T-helper 1 cell (primary cell): ENCODE data around the gene LRFN4.

Experiments used
- DNase-seq, 5 donors: peaks; one replicate each; pipeline ENCODE4 v3.0.0-alpha.2; 2012 to 2020

Gene LRFN4

DNA sequence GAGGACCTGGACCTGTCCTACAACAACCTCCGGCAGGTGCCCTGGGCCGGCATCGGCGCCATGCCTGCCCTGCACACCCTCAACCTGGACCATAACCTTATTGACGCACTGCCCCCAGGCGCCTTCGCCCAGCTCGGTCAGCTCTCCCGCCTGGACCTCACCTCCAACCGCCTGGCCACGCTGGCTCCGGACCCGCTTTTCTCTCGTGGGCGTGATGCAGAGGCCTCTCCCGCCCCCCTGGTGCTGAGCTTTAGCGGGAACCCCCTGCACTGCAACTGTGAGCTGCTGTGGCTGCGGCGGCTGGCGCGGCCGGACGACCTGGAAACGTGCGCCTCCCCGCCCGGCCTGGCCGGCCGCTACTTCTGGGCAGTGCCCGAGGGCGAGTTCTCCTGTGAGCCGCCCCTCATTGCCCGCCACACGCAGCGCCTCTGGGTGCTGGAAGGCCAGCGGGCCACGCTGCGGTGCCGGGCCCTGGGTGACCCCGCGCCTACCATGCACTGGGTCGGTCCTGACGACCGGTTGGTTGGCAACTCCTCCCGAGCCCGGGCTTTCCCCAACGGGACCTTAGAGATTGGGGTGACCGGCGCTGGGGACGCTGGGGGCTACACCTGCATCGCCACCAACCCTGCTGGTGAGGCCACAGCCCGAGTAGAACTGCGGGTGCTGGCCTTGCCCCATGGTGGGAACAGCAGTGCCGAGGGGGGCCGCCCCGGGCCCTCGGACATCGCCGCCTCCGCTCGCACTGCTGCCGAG, 1.5 kb downstream of the LRFN4 start:
- no peak for DNase-seq

- no peak for DNase-seq
These were observed 2.2 kb downstream of the LRFN4 start for GRCh38 chr11:66858939-66859685.

- no peak for DNase-seq
These were observed 3.0 kb downstream of the LRFN4 start for GRCh38 chr11:66859686-66860448.

DNA sequence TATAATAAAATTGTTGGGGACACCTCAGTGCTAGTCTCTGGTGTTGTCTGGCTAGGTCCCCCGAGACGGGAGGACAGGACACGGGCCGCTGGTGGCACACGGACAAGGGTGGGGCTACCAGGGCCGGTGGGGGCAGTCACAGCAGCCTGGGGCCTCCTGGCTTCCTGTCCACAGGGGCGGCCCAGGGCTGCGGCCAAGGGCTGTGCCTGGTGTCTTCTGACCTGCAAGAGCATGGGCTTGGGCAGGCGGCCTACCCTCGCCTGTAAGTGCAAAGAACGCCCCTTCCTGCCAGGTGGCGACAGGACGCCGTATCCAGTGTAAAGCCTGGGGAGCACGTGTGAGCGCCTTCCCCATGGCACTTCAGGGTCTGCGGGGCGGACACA, 3.6 kb downstream of the LRFN4 start:
- DNase-seq = no peak

DNA sequence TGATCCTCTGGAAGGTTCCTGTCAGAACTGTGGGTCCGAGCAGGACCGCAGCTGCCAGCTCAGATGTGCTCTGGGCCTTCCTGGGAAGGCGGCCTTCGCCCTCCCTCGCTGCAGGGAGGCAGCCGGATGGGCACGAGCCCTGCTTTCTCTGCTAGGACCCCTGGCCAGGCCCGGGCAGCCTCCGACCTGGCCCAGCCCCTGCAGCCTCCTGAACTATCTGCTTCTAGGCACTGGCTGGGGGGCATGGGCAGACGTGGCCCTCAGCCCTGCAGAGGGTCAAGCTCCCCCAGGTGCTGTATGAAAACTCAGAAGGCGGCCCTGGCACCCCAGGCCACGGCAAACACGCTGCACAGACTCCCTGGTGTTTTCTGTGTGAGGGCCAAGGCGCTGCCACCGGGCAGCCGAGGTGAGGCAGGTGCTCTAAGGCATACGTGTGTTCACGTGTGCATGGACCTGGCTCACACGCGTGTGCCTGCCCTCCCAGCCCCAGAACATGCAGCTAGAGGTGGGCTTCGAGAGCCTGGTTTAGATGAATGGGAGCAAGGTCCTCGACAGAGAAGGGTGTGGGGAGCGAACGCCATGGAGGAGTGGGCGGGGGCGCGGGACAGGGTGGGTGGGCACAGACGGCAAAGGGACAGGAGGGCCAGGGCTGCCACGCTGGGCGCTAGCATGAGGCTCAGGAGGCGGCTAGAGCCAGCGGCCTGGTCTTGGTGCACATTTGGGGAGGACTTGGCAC, 4.3 kb downstream of the LRFN4 start:
- no peak for DNase-seq

DNA sequence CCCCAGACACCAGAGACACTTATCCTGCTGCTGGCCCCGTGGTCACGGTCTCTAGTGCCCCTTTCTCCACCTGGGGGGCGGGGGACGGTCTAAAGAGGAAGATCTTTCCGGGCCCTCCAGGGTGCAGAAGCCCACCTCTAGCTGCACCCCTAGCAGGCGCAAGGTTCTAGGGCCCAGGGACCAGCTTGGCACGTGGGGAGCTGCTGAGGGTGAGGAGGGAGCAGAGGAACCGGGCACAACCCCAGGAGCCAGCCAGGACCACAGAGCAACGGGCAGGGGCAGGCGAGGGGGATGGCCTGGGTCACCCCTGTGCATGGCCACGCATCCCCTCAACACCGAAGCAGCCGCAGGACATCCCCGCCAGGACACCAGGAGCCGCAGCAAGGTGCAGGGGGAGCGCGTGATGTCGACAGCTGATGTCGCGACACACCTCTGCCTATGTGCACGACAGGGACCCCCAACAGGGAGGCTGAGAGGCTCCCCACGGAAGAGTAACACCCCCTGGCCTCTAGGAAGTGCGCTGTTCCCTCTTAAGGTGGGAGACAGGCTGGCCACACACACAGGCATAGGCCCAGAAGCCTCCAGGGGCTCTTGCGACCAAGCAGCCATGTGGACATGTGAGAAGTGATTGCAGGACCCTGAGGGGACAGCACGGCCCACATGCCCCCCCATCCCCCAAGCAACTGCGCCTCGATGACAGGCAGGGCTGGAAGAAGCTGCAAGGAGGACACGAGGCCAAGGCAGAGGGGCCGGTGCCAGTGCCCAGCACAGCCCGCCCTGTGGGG, 5.1 kb downstream of the LRFN4 start:
- no peak for DNase-seq

- no peak for DNase-seq
These were observed 5.7 kb downstream of the LRFN4 start for GRCh38 chr11:66862559-66863037.

DNA sequence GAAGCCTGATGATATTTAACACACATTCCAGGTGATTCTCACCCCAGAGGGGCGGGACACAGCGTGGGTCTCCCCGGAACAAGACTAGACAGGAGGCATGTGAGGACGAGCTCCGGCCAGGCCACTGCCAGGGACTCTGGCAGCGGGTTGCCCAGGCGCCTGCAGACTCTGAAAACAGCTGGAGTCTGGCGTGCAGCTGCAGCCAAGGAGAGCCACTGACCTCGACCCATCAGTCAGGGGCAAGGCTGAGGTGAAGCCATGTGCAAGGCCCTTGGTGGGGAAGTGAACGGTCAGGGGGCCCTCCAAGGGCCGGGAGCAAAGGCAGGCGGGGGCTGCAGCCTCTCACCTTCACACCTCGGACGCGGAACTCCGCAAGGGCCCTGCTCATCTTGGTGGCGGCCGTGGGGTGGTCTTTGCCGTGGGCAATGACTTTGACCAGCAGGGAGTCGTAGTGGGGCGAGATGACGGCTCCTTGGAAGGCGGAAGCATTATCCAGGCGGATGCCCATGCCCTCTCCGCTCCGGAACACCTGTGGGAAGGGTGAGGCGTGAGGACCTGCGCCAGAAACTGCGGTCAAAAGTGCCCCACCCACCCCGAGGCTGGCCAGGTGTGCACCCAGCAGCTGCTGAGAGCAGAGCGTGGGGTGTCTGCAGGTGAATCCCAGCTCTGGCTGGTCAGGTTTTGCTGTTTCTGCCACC, 6.7 kb downstream of the LRFN4 start:
- no peak for DNase-seq

DNA sequence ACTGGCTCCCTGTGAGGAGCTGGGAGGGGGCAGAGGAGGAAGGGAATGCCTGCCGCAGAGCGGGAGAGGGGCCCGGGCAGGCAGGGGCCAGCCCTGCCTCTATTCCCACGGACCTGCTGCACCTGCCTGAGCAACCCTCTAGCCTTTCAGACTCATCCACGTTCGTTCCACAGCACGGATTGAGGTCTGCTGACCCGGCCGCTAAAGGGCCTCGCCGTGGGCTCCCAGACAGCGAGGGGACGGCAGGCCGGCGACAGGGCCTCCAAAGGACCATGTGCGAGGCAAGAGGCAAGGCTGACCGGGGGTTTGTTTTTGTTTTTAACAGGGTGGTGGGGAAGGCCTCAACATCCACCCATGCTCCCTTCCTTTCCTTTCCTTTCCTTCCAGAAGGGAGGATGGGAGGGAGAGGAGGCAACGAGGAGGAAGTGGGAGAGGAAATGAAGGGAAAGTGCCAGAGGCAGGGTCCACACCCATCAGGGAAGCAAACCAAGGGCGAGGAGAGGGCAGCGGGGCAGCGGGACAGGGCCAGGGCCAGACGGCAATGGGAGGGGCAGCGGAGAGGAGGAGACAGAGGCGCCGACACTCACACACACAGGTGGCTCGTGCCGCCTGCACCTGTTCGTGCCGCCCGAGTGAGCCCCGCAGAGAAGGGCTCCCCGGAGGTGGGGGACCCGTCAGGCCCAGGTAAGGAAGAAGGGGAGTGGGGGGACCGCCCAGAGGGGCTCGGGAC, 7.5 kb downstream of the LRFN4 start:
- DNase-seq = no peak

DNA sequence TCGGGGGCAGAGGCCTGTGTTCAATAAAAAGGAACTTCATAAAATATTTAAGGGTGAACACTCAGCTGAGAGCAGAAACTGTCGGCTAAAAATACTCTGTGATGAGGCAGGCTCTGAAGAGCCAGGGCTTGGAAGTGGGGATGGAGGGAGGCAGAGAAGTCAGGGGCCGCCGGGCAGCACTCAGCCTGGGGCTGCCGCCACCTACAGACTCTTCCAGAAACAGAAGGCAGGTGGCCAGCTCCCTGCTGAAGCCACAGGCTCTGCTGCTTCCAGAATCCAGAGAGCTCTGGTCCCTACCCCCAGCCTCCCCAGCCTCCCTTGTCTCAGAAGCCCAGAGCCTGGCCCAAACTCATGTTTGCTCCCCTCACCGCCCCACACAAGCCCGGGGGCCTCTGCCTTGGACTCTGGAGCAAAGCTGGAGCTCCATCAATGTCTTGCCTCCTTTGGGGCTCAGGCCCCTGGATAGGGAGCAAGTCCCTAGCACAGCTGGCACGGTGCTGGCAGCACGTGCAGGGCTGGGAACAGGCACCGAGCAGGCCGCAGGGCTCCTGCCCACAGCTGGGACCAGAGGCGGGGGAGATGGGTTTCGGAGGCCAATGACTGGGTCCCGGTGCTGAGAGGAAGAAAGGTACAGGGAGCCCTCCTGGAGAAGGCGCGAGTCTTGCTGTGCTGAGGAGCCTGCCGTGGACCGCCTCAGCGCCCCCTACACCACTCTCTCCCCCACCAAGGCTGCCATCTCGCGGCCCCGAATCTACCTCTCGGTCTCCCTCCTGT, 8.2 kb downstream of the LRFN4 start:
- DNase-seq = no peak

- no peak for DNase-seq
These were observed 9.1 kb downstream of the LRFN4 start for GRCh38 chr11:66866007-66866406.

DNA sequence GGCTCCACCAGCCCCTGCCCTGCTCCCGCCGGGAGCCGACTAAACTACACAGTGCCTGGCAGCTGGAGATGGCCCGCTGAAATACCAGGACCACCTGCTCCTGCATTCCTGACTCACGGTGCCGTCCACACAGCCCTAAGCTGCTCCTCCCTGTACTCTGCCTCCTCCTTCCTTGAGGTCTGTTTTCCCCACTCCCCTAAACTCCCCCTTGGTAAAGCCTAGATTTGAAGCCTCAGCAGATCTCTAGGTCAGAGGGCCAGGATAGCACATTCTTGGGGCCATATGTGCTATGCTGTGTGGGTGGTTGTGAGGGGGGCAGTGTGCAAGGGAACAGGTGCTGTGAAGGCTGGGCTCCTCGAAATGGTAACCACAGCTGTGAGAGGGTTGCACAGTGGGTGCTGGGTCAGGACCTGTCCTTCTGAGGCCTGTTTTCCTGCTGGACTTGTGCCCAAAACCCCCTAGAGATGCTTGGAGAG, 9.7 kb downstream of the LRFN4 start:
- no peak for DNase-seq

DNA sequence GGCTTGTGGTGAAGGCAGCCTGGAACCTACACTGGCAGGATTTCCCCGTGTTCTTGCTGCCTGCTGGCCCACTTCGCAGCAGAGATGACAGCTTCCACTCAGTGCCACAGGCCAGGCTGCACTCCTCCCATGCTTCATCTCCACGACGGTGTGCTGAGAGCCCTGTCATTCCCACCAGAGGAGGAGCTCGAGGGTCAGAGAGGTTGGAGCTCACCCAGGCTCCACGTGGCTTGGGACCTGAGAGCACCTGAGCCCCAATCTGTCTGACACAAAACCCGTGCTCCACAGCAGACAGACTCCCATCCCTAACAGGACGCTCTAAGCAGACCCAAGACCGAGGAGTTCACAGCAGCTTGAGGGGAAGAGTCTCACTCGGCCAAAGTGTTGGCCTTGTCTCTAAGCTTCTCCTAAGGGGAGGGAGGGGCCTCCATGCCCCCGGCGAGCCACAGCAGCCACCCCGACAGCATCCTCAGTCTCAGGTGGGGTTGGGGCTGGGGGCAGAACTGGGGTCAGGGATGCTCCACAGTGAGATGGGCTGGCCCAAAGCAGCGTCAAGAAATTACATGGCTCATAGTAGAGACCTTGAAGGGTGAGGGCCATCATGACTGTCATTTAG, 10.7 kb downstream of the LRFN4 start:
- DNase-seq = no peak

- no peak for DNase-seq
These were observed 11.3 kb downstream of the LRFN4 start for GRCh38 chr11:66868082-66868725.

- peak; percentile 58 to 79 (median 64) for DNase-seq
These were observed 12.1 kb downstream of the LRFN4 start for GRCh38 chr11:66868726-66869566.

- DNase-seq = no peak
These were observed 12.7 kb downstream of the LRFN4 start for GRCh38 chr11:66869567-66869870.

GRCh38 chr11:66870131-66870530, 13.3 kb downstream of the LRFN4 start:
- DNase-seq = no peak
